Liver (tissue), 2 donors: ENCODE data around the gene INSC.

Experiments used
- YY1 ChIP-seq: IDR thresholded peaks from 2 replicates; pipeline ENCODE4 v1.6.1; 2016; ENCODE audit warnings: antibody characterized with exemption, mild to moderate bottlenecking
- TF ChIP-seq, protein P1 (sequence below): fragments of 150-350 bp; IDR thresholded peaks from 2 replicates; pipeline ENCODE4 v1.5.1; 2017; ENCODE audit warnings: improper control_type of control experiment, low read depth, low read length; ENCODE audit not compliant: missing input control
- TF ChIP-seq, protein P2 (sequence below): IDR thresholded peaks from 2 replicates; pipeline ENCODE4 v1.6.1; 2016; ENCODE audit warnings: antibody characterized with exemption
- TF ChIP-seq, protein P3 (sequence below): IDR thresholded peaks from 2 replicates; pipeline ENCODE4 v1.6.1; 2016; ENCODE audit warnings: antibody characterized with exemption, mild to moderate bottlenecking
- donor health status: healthy.

DNA sequence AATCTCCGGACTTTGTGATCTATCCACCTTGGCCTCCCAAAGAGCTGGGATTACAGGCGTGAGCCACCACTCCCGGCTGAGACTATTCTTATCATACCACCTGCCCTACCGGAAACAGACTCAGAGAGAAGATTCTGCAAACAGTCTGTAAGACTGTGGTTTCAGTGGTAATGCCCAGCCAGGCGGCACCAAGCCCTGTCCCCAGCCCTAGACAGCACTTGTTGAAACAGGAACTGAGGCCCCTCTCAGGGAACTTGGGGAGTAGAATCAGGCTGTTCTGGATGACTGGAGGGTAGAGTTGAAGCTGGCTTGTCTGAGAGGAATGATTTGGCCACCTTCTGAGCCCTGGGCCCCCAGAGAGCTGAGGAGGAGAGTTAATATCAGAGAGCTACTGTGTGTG, 1.3 kb upstream of the INSC start:
- TF ChIP-seq, protein P1, sequence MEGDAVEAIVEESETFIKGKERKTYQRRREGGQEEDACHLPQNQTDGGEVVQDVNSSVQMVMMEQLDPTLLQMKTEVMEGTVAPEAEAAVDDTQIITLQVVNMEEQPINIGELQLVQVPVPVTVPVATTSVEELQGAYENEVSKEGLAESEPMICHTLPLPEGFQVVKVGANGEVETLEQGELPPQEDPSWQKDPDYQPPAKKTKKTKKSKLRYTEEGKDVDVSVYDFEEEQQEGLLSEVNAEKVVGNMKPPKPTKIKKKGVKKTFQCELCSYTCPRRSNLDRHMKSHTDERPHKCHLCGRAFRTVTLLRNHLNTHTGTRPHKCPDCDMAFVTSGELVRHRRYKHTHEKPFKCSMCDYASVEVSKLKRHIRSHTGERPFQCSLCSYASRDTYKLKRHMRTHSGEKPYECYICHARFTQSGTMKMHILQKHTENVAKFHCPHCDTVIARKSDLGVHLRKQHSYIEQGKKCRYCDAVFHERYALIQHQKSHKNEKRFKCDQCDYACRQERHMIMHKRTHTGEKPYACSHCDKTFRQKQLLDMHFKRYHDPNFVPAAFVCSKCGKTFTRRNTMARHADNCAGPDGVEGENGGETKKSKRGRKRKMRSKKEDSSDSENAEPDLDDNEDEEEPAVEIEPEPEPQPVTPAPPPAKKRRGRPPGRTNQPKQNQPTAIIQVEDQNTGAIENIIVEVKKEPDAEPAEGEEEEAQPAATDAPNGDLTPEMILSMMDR, result no peak
- TF ChIP-seq YY1, result no peak
- TF ChIP-seq, protein P2, sequence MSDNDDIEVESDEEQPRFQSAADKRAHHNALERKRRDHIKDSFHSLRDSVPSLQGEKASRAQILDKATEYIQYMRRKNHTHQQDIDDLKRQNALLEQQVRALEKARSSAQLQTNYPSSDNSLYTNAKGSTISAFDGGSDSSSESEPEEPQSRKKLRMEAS, result no peak
- TF ChIP-seq, protein P3, sequence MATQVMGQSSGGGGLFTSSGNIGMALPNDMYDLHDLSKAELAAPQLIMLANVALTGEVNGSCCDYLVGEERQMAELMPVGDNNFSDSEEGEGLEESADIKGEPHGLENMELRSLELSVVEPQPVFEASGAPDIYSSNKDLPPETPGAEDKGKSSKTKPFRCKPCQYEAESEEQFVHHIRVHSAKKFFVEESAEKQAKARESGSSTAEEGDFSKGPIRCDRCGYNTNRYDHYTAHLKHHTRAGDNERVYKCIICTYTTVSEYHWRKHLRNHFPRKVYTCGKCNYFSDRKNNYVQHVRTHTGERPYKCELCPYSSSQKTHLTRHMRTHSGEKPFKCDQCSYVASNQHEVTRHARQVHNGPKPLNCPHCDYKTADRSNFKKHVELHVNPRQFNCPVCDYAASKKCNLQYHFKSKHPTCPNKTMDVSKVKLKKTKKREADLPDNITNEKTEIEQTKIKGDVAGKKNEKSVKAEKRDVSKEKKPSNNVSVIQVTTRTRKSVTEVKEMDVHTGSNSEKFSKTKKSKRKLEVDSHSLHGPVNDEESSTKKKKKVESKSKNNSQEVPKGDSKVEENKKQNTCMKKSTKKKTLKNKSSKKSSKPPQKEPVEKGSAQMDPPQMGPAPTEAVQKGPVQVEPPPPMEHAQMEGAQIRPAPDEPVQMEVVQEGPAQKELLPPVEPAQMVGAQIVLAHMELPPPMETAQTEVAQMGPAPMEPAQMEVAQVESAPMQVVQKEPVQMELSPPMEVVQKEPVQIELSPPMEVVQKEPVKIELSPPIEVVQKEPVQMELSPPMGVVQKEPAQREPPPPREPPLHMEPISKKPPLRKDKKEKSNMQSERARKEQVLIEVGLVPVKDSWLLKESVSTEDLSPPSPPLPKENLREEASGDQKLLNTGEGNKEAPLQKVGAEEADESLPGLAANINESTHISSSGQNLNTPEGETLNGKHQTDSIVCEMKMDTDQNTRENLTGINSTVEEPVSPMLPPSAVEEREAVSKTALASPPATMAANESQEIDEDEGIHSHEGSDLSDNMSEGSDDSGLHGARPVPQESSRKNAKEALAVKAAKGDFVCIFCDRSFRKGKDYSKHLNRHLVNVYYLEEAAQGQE, result no peak
